Activated T-cell treated with anti-CD3 and anti-CD28 coated beads, Interleukin-2, amount 50 U/mL, for 72 hours (primary cell): ENCODE data around the gene NUBPL. TPM values are rescaled to one million over a fixed set of nuclear protein-coding genes. Genes with fewer than 3 reads are reported as not detected.
A peak's percentile ranks its signal among the peaks of the same experiment; 100 is the strongest.
"Not testable (repeated sequence)": the region's sequence is repeated elsewhere in the genome, so short reads cannot be mapped to it uniquely, and the experiment has no call there.

Experiments used
- ATAC-seq, 2 donors: fragments of 150-1000 bp; cut with Tn5 transposase; replicated peaks in 1 of 2; 2 replicates each; pipeline ENCODE4 v1.10.0; 2021; ENCODE audit warnings: moderate library complexity in 2 of 2, mild to moderate bottlenecking in 1 of 2
- DNase-seq, 2 donors: peaks; one replicate each; pipeline ENCODE4 v3.0.0; 2021 to 2022; ENCODE audit warnings: mixed read lengths in 1 of 2
- H3K27ac Mint-ChIP-seq: one replicate; pipeline ENCODE4 v1.8.0; 2022; ENCODE audit warnings: mild to moderate bottlenecking, moderate library complexity, mixed read lengths
- H3K27me3 Mint-ChIP-seq: one replicate; pipeline ENCODE4 v1.8.0; 2022; ENCODE audit warnings: low read depth, mixed read lengths
- H3K36me3 Mint-ChIP-seq, 2 donors: one replicate each; pipeline ENCODE4 v1.8.0; 2022; ENCODE audit warnings: mixed read lengths in 2 of 2, mild to moderate bottlenecking in 1 of 2; ENCODE audit not compliant: insufficient read depth in 2 of 2
- H3K4me1 Mint-ChIP-seq: one replicate; pipeline ENCODE4 v1.8.0; 2022; ENCODE audit warnings: low read depth, mixed read lengths
- H3K4me3 Mint-ChIP-seq, 2 donors: one replicate each; pipeline ENCODE4 v1.8.0; 2022; ENCODE audit warnings: mild to moderate bottlenecking in 2 of 2, mixed read lengths in 2 of 2, moderate library complexity in 2 of 2
- H3K9me3 Mint-ChIP-seq, 2 donors: one replicate each; pipeline ENCODE4 v1.8.0; 2022; ENCODE audit warnings: mixed read lengths in 2 of 2
- total RNA-seq, 2 donors: library from RNA; stranded (reverse); gene quantifications; one replicate each; pipeline ENCODE4 v1.2.3, GENCODE V29; 2022

Gene NUBPL
- total RNA-seq, 2 donors from 2014 or later: 7.7 to 9.4 TPM

GRCh38 chr14:31864937-31865855 is 304.0 kb downstream of the NUBPL start:
- Mint-ChIP-seq H3K4me1 (peaks cover 6% of the 10 kb centered on the region), H3K27me3 (no peaks in the 10 kb centered on the region), H3K27ac (no peak overlapping the region), H3K9me3 (peaks cover 19 to 23% of the 10 kb centered on the region in 2 donors), H3K4me3 (no peak overlapping the region), H3K36me3 (peaks cover 7 to 16% of the 10 kb centered on the region in 2 donors)
- no peak for ATAC-seq
- DNase-seq: no peak

- ATAC-seq (no peak), DNase-seq (no peak)
- H3K9me3 Mint-ChIP-seq: peaks cover 14 to 19% of the 10 kb centered on the region in 2 donors
- H3K4me1 Mint-ChIP-seq: peaks cover 6% of the 10 kb centered on the region
- H3K36me3 Mint-ChIP-seq: peaks cover 3 to 10% of the 10 kb centered on the region in 2 donors
- peak overlapping the region in 1 of 2 donors; percentile 4 for H3K4me3 Mint-ChIP-seq
- H3K27me3 Mint-ChIP-seq: no peaks in the 10 kb centered on the region
- H3K27ac Mint-ChIP-seq: no peak overlapping the region
Observed at GRCh38 chr14:31867570-31867969, 306.4 kb downstream of the NUBPL start.

DNA sequence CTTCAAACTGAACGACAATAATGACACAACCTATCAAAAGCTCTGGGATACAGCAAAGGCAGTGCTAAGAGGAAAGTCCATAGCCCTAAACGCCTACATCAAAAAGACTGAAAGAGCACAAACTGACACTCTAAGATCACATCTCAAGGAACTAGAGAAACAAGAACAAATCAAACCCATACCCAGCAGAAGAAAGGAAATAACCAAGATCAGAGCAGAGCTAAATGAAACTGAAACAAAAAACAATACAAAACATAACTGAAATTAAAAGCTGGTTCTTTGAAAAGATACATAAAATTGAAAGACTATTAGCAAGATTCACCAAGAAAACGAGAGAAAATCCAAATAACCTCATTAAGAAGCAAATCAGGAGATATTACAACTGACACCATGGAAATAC is 306.9 kb downstream of the NUBPL start:
- H3K27me3 Mint-ChIP-seq, H3K36me3 Mint-ChIP-seq, H3K27ac Mint-ChIP-seq, ATAC-seq, DNase-seq, H3K4me1 Mint-ChIP-seq: not testable (repeated sequence)
- peaks cover 14 to 19% of the 10 kb centered on the region in 2 donors for H3K9me3 Mint-ChIP-seq
- H3K4me3 Mint-ChIP-seq: peak overlapping the region in 1 of 2 donors; percentile 4

DNA sequence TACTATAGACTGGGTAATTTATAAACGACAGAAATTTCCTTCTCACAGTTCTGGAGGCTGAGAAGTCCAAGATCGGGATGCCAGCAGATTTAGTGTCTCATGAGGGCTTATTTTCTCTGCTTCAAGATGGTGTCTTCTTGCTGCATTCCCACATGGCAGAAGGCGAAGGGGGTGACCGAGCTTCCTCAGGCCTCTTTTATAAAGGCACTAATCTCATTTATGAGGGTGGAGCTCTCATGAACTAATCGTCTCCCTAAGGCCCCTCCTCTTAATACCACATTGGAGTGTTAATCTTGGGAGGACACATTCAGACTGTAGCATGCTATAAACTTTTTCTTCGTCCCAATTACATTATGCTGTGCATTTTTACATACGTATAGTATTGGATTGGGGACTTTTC is 315.5 kb downstream of the NUBPL start:
- DNase-seq (no peak), ATAC-seq (no peak)
- H3K4me3 Mint-ChIP-seq: no peak overlapping the region
- H3K36me3 Mint-ChIP-seq: no peaks in the 10 kb centered on the region
- no peak overlapping the region for H3K27ac Mint-ChIP-seq
- no peaks in the 10 kb centered on the region for H3K27me3 Mint-ChIP-seq
- no peaks in the 10 kb centered on the region for H3K4me1 Mint-ChIP-seq
- peaks cover 0 to 4% of the 10 kb centered on the region in 2 donors for H3K9me3 Mint-ChIP-seq

- no peak for ATAC-seq
- no peak overlapping the region for H3K27ac Mint-ChIP-seq
- H3K27me3 Mint-ChIP-seq: no peaks in the 10 kb centered on the region
- DNase-seq: no peak
- H3K9me3 Mint-ChIP-seq: peaks cover 0 to 4% of the 10 kb centered on the region in 2 donors
- no peak overlapping the region for H3K4me3 Mint-ChIP-seq
- H3K36me3 Mint-ChIP-seq: no peaks in the 10 kb centered on the region
- no peaks in the 10 kb centered on the region for H3K4me1 Mint-ChIP-seq
Observed at GRCh38 chr14:31877255-31877798, 316.1 kb downstream of the NUBPL start.

DNA sequence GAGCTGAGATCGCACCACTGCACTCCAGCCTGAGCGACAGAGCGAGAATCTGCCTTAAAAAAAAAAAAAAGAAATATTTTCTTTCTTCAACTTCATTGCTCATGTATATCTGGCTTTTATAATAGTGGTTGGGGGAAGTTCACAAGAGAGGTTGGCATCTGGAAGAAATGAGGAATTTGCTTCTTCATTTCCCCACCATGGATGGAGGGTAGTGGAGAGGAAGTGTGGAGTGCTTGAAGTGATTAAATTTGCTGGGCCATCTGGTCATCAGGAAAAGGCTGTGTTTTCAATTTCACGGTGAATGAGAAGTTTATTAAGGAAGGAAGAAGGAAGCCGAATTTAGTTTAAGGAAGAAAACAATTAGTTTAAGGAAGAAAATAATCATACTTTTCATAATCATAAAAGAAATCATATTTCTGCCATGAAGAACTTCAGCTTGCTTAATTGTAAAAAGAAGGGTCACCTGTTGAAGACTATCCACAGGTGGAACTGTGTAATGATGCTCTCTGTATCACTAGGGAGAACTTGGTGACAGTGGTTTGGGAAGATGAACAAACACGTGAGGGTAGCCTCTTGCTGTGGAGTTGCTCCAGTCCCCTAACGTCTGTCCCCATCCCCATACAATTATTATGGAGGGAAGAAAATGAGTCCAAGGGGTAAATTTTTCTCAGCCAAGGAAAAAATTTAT is 318.6 kb downstream of the NUBPL start:
- H3K27me3 Mint-ChIP-seq: no peaks in the 10 kb centered on the region
- no peaks in the 10 kb centered on the region for H3K4me1 Mint-ChIP-seq
- no peak overlapping the region for H3K27ac Mint-ChIP-seq
- no peak for ATAC-seq
- no peaks in the 10 kb centered on the region for H3K36me3 Mint-ChIP-seq
- DNase-seq: no peak
- no peak overlapping the region for H3K4me3 Mint-ChIP-seq
- peaks cover 0 to 2% of the 10 kb centered on the region in 2 donors for H3K9me3 Mint-ChIP-seq

- no peaks in the 10 kb centered on the region for H3K9me3 Mint-ChIP-seq
- H3K36me3 Mint-ChIP-seq: no peaks in the 10 kb centered on the region
- no peaks in the 10 kb centered on the region for H3K27me3 Mint-ChIP-seq
- no peak overlapping the region for H3K27ac Mint-ChIP-seq
- DNase-seq (no peak), ATAC-seq (no peak)
- no peak overlapping the region for H3K4me3 Mint-ChIP-seq
- H3K4me1 Mint-ChIP-seq: no peaks in the 10 kb centered on the region
Observed at GRCh38 chr14:31880935-31881334, 319.7 kb downstream of the NUBPL start.

DNA sequence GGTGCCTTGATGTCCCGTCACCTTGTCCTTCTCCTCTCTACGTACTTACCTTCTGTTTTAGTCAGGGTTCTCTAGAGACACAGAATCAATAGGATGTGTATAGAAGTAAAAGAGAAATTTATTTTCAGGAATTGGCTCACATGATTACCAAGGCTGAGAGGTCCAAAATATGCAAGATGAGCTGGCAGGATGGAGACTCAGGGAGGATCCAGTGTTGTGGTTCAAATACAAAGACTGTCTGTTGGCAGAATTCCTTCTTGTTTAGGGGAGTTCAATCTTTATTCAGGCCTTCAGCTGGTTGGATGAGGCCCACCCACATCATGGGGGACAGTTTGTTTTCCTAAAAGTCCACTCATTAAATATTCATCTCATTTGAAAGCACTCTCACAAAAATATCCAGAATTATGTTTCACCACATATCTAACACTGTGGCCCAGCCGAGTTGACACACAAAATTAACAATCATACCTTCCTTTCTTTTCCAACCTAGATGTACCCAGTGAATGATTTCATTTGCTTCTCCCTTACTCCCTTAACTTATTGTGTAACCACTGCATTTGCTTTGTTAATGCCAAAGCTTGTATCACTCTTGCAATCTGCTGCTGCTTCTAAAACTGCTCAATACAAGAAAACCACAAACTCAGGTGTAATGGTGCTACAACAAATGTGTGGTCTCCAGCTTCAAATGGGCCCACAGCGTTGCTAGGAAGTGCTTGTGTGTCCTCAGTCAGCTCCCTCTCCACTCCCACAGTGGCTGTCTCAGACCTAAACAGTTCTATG is 320.5 kb downstream of the NUBPL start:
- Mint-ChIP-seq H3K9me3 (no peaks in the 10 kb centered on the region), H3K4me1 (no peaks in the 10 kb centered on the region), H3K4me3 (no peak overlapping the region), H3K36me3 (no peaks in the 10 kb centered on the region), H3K27ac (no peak overlapping the region), H3K27me3 (no peaks in the 10 kb centered on the region)
- ATAC-seq (no peak), DNase-seq (no peak)

DNA sequence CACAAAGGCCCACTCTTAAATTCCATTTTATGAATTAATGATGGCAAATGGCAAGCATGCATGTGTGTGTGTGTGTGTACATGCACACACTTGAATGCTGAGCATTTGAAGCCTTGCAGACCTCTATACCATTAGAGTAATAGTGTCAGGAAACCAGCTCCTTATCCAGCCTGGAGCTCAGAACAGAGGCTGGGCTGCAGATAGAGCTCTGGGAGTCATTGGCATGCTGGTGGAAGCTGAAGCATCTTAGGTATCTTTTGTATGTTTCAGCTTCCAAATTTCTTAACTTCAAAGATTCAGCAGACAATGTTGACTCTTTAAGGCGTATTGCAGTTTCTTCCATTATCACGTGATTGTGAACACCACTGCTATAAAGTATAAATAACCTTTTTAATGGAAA is 323.0 kb downstream of the NUBPL start:
- H3K4me3 Mint-ChIP-seq: no peak overlapping the region
- H3K36me3 Mint-ChIP-seq: no peaks in the 10 kb centered on the region
- DNase-seq: no peak
- no peaks in the 10 kb centered on the region for H3K4me1 Mint-ChIP-seq
- no peak overlapping the region for H3K27ac Mint-ChIP-seq
- no peaks in the 10 kb centered on the region for H3K9me3 Mint-ChIP-seq
- no peak for ATAC-seq
- H3K27me3 Mint-ChIP-seq: peaks cover 11% of the 10 kb centered on the region

- H3K27ac Mint-ChIP-seq: no peak overlapping the region
Observed at GRCh38 chr14:31884776-31885379, 323.7 kb downstream of the NUBPL start.

DNA sequence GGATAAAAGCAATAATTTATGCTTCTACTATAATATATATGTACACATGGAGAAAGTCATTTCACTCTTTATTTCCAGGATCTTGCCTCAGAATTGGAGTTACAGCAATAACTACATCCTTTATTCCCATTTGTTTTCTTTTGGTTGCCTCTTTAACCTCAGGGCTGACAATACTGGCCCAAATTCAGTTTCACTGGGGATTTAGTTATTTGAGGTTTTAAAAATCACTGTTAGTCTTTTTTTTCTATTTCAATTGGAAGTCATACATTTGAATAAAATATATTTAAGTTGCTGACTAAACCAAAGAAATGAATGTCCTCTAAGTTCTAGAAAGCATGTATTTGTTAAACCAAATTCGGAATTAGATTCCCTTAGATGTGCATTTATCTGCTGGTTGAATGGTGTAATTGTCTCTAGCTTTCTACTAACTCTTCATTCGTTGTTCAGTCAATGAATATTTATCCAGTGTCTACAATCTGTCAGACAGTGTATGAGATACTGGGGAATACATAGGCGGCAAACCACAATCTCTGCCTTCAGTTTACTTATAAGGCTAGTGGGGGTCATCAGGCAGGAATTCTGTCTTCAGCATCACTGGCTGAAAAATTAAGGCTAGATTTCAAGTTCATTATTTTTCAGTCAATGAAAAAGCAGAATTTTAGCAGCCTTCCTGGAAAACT is 325.1 kb downstream of the NUBPL start:
- H3K27me3 Mint-ChIP-seq: peaks cover 11% of the 10 kb centered on the region
- no peak for ATAC-seq
- H3K27ac Mint-ChIP-seq: no peak overlapping the region

More at GRCh38 chr14:31884776-31885379, 323.7 kb downstream of the NUBPL start:
- no peaks in the 10 kb centered on the region for H3K36me3 Mint-ChIP-seq
- H3K9me3 Mint-ChIP-seq: no peaks in the 10 kb centered on the region
- ATAC-seq: no peak
- H3K4me3 Mint-ChIP-seq: no peak overlapping the region
- peaks cover 11% of the 10 kb centered on the region for H3K27me3 Mint-ChIP-seq
- DNase-seq: no peak
- no peaks in the 10 kb centered on the region for H3K4me1 Mint-ChIP-seq

More for the DNA sequence above, 325.1 kb downstream of the NUBPL start:
- Mint-ChIP-seq H3K9me3 (no peaks in the 10 kb centered on the region), H3K36me3 (no peaks in the 10 kb centered on the region), H3K4me1 (no peaks in the 10 kb centered on the region), H3K4me3 (no peak overlapping the region)
- no peak for DNase-seq
